K562 (cell line): ENCODE results near the gene TFCP2. TPM values are rescaled to one million over a fixed set of nuclear protein-coding genes. Genes with fewer than 3 reads are reported as not detected.

Source experiments
- CBFA2T3 ChIP-seq: fragments of 450-650 bp; IDR thresholded peaks from 2 replicates; pipeline ENCODE4 v1.6.1; 2017
- GTF2E2 ChIP-seq: fragments of 200-800 bp; sonication (Bioruptor generic); IDR thresholded peaks from 2 replicates; pipeline ENCODE4 v1.6.1; 2016; ENCODE audit warnings: missing genetic modification characterization, missing compliant biosample characterization
- KAT2B ChIP-seq: IDR thresholded peaks from one replicate; pipeline ENCODE4 v1.6.1; 2012; ENCODE audit warnings: low read depth, mild to moderate bottlenecking, control low read depth, inconsistent platforms, low read length, moderate library complexity
- MCM2 ChIP-seq: fragments of 450-650 bp; IDR thresholded peaks from 2 replicates; pipeline ENCODE4 v1.6.1; 2017; ENCODE audit warnings: low read depth, mild to moderate bottlenecking
- MEIS2 ChIP-seq: fragments of 450-650 bp; IDR thresholded peaks from 2 replicates; pipeline ENCODE4 v1.6.1; 2014; ENCODE audit warnings: mild to moderate bottlenecking; ENCODE audit not compliant: partially characterized antibody
- PHF20 ChIP-seq: fragments of 450-650 bp; IDR thresholded peaks from 2 replicates; pipeline ENCODE4 v1.6.1; 2018; ENCODE audit not compliant: partially characterized antibody
- POU5F1 ChIP-seq: fragments of 150-350 bp; IDR thresholded peaks from 2 replicates; pipeline ENCODE4 v1.6.1; 2014; ENCODE audit warnings: borderline replicate concordance, low read length, low read depth, mild to moderate bottlenecking; ENCODE audit not compliant: partially characterized antibody
- SAFB2 ChIP-seq: fragments of 200-400 bp; formaldehyde crosslinking; IDR thresholded peaks from 2 replicates; pipeline ENCODE4 v1.6.1; 2018; ENCODE audit warnings: borderline replicate concordance, low read length, low read depth, moderate library complexity; ENCODE audit not compliant: severe bottlenecking
- SRSF3 ChIP-seq: fragments of 200-400 bp; formaldehyde crosslinking; IDR thresholded peaks from 2 replicates; pipeline ENCODE4 v1.6.1; 2016; ENCODE audit warnings: mild to moderate bottlenecking, low read length, moderate library complexity; ENCODE audit not compliant: insufficient read depth
- U2AF2 ChIP-seq: fragments of 200-400 bp; formaldehyde crosslinking; optimal IDR thresholded peaks from 2 replicates; pipeline ENCODE3; 2017; ENCODE audit warnings: low read depth, mild to moderate bottlenecking, low read length
- ZEB2 ChIP-seq: fragments of 450-650 bp; IDR thresholded peaks from 2 replicates; pipeline ENCODE4 v1.6.1; 2016
- ZFP36 ChIP-seq: fragments of 150-350 bp; IDR thresholded peaks from 2 replicates; pipeline ENCODE4 v1.6.1; 2018; ENCODE audit warnings: low read length, low read depth; ENCODE audit not compliant: partially characterized antibody
- ZNF316 ChIP-seq: fragments of 450-650 bp; IDR thresholded peaks from 2 replicates; pipeline ENCODE4 v1.6.1; 2016
- ZNF41 ChIP-seq: fragments of 250-450 bp; sonication (Bioruptor Pico); conservative IDR thresholded peaks from 2 replicates; pipeline ENCODE4 v1.4.0; 2020; ENCODE audit warnings: mild to moderate bottlenecking
- ZNF507 ChIP-seq: conservative IDR thresholded peaks from 2 replicates; pipeline ENCODE4 v1.6.1; 2017; ENCODE audit warnings: missing genetic modification characterization, missing compliant biosample characterization
- polyA plus RNA-seq, 8 experiments: library from polyadenylated mRNA; depleted of rRNA in 4 of 8; stranded (reverse) in 5 of 8; unstranded in 3 of 8; fragments of >200 nt; fragmentation: Nextera tagmentation in 2 of 8; fragmentation: Illumina TruSeq in 1 of 8; extraction: Ambion mirVana in 2 of 8; extraction: Trizol in 1 of 8; gene quantifications; 2 replicates each; pipeline versions ENCODE4 v1.2.1 to v1.2.3, GENCODE V29; 2011 to 2014; ENCODE audit warnings: inconsistent platforms in 1 of 8, missing spikeins in 1 of 8
- total RNA-seq, 7 experiments: library from RNA; depleted of rRNA in 6 of 7; stranded (reverse); fragments of >200 nt in 6 of 7; fragmentation: Illumina TruSeq in 2 of 7; extraction: Trizol in 2 of 7; gene quantifications; 2 replicates each; pipeline versions ENCODE4 v1.2.1 to v1.2.3, GENCODE V29; 2011 to 2021; ENCODE audit warnings: low replicate concordance in 1 of 7
- TF ChIP-seq, protein P1 (sequence below): sonication (generic); formaldehyde crosslinking; IDR thresholded peaks from 2 replicates; pipeline ENCODE4 v1.8.0; 2022; ENCODE audit warnings: missing genetic modification reagents, mild to moderate bottlenecking, moderate library complexity, borderline replicate concordance
- TF ChIP-seq, protein P2 (sequence below): fragments of 450-650 bp; formaldehyde crosslinking; IDR thresholded peaks from 2 replicates; pipeline ENCODE4 v1.4.0; 2022; ENCODE audit warnings: missing genetic modification characterization
- TF ChIP-seq, protein P3 (sequence below), 2 experiments: fragments of 450-650 bp; IDR thresholded peaks; 2 replicates each; pipeline ENCODE4 v1.6.1; 2016; ENCODE audit warnings: mild to moderate bottlenecking in 2 of 2, borderline replicate concordance in 1 of 2, low read depth in 1 of 2, moderate library complexity in 1 of 2

Gene TFCP2
- total and polyA plus RNA-seq, 9 of the 15 experiments (the other 6 are each of a cell fraction or from before 2014, with no cell fraction given) = 8.0 to 38.9 (median 19.3) TPM

DNA sequence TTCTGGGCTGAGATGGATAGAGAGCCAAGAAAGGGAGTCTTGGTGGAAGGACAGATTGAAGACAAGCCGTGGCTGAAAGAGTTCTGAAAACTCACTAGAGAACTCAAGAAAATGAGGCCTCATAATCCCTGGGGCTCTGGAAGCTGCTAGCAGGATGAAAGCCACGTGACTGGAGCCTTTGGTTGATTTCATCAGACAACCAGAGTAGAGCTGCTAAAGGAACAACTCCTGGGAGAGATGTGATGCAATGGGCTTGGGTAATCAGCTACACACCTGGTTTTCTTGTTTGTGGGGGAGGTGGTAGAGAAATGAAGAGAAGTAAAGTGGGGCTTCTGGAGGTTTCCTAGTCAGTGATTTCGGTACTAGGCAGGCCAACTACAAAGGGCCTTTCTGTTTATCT is 102.9 kb downstream of the TFCP2 start (continued):
- TF ChIP-seq GTF2E2 (tag) (no peak), PHF20 (no peak), ZEB2 (peak; percentile 95), U2AF2 (no peak), CBFA2T3 (peak; percentile 38), MEIS2 (no peak), SRSF3 (no peak), MCM2 (no peak), SAFB2 (no peak), KAT2B (no peak), ZNF41 (no peak), POU5F1 (no peak), ZFP36 (no peak), ZNF507 (tag) (no peak), ZNF316 (no peak)
- TF ChIP-seq, protein P1, sequence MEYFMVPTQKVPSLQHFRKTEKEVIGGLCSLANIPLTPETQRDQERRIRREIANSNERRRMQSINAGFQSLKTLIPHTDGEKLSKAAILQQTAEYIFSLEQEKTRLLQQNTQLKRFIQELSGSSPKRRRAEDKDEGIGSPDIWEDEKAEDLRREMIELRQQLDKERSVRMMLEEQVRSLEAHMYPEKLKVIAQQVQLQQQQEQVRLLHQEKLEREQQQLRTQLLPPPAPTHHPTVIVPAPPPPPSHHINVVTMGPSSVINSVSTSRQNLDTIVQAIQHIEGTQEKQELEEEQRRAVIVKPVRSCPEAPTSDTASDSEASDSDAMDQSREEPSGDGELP (CRISPR knock-in tag) = no peak
- TF ChIP-seq, protein P2, sequence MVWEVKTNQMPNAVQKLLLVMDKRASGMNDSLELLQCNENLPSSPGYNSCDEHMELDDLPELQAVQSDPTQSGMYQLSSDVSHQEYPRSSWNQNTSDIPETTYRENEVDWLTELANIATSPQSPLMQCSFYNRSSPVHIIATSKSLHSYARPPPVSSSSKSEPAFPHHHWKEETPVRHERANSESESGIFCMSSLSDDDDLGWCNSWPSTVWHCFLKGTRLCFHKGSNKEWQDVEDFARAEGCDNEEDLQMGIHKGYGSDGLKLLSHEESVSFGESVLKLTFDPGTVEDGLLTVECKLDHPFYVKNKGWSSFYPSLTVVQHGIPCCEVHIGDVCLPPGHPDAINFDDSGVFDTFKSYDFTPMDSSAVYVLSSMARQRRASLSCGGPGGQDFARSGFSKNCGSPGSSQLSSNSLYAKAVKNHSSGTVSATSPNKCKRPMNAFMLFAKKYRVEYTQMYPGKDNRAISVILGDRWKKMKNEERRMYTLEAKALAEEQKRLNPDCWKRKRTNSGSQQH = no peak
- TF ChIP-seq, protein P3, sequence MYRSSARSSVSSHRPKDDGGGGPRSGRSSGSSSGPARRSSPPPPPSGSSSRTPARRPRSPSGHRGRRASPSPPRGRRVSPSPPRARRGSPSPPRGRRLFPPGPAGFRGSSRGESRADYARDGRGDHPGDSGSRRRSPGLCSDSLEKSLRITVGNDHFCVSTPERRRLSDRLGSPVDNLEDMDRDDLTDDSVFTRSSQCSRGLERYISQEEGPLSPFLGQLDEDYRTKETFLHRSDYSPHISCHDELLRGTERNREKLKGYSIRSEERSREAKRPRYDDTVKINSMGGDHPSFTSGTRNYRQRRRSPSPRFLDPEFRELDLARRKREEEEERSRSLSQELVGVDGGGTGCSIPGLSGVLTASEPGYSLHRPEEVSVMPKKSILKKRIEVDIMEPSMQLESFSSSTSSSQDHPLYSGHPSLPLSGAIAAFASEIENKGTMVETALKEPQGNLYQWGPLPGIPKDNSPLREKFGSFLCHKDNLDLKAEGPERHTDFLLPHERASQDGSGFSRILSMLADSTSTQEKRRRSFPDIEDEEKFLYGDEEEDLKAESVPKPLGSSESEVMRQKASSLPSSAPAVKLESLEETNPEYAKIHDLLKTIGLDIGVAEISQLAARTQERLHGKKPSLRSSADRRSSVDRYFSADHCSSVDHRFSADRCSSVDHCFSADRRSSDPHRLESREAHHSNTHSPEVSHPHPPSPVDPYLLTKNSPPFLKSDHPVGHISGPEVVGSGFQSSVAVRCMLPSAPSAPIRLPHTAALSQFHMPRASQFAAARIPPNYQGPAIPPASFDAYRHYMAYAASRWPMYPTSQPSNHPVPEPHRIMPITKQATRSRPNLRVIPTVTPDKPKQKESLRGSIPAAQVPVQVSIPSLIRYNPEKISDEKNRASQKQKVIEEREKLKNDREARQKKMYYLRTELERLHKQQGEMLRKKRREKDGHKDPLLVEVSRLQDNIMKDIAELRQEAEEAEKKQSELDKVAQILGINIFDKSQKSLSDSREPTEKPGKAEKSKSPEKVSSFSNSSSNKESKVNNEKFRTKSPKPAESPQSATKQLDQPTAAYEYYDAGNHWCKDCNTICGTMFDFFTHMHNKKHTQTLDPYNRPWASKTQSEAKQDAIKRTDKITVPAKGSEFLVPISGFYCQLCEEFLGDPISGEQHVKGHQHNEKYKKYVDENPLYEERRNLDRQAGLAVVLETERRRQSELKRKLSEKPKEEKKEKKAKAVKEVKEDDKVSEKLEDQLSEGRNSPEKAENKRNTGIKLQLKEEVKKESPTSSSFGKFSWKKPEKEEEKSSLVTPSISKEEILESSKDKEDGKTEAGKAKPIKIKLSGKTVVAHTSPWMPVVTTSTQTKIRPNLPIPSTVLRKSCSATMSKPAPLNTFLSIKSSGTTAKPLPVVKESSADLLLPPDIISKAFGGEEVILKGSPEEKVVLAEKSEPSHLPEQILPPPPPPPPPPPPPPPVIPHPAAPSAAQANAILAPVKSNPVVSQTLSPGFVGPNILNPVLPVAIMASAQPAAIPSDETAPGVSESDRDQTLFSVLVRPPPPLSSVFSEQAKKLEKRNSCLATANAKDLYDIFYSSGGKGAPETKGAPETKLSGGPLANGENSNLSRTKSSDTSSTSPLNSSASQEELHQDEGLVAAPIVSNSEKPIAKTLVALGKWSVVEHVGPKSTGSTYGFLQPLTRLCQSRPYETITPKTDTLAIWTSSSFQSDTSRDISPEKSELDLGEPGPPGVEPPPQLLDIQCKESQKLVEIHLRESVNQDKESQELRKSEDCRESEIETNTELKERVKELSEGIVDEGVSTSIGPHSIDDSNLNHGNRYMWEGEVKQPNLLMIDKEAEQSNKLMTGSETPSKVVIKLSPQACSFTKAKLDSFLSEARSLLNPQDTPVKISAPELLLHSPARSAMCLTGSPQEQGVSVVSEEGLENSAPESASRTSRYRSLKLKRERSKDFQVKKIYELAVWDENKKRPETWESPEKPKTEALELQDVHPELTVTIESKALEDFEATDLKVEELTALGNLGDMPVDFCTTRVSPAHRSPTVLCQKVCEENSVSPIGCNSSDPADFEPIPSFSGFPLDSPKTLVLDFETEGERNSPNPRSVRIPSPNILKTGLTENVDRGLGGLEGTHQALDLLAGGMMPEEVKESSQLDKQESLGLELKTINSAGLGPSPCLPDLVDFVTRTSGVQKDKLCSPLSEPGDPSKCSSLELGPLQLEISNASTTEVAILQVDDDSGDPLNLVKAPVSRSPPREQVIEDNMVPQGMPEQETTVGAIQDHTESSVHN (IDR thresholded peaks at IDR 0.05; ENCODE audit: borderline replicate concordance in 1 of 2, low read depth in 1 of 2) = peak in 1 of 2 experiments; percentile 57; a peak in 1 of 4 replicates
